ENCODE data around the gene METTL25B. TPM values are rescaled to one million over a fixed set of nuclear protein-coding genes. Genes with fewer than 3 reads are reported as not detected.

Gene METTL25B
- total and polyA plus RNA-seq, 7 donors = 11.8 to 33.1 (median 19.0) TPM

DNA sequence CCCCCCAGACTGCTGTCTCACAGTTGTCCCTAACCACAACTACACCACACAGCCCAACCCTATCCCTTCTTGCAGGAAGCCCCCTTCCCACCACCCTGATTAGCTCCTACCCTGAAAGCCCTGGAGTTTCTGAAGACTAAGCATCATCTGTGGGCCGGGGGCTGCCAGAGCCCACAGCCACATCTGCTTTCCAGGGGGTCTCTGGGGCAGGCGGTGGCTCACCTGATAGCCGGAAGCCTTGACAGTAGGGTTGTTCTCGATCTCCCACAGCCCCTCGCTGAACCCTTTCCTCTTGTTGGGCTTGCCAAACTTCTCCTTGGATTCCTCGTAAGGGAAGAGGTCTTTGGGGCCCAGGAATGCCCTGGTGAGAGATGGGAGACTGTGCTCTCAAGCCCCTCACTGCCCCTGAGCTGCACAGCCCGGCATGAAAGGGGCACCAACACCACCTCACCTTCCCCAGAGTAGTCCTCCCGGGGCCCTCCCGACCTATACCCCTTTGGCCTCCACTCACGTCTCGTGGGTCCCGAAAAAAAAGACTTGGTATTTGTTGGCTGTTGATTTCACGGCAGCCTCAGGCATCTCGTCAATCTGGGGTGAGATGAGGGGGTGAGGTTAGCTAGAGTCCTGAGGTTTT, 16.6 kb downstream of the METTL25B start:
- peak overlapping the region; percentile 96 to 100 (median 98) for H3K27ac ChIP-seq
- peaks cover 0 to 67% (median 60%) of the 10 kb centered on the region in 4 donors for H3K4me1 ChIP-seq

DNA sequence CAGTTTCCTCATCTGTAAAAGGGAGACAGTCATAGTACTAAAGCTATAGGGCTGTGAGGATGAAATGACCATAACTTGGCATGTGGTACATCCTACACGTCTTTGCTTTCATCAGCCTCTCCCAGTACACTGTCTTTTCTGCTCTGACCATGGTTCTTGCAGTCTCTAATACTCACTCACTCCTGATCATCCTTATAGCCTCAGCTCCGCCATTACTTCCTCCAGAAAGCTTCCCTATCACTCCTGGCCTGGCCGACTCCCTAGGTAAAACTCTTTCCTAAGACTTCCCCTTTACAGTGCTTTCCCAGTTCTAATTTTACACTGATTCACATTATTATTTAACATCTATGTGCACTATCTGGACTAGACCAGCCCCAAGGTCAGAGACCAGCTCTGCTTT, 17.6 kb downstream of the METTL25B start:
- peaks cover 0 to 64% (median 57%) of the 10 kb centered on the region in 4 donors for H3K4me1 ChIP-seq
- peaks cover 21 to 36% (median 27%) of the 10 kb centered on the region in 4 donors for H3K36me3 ChIP-seq
- no peak for DNase-seq
- H3K27ac ChIP-seq = peak overlapping the region; percentile 96 to 100 (median 98)
- TF ChIP-seq POLR2A (IDR thresholded peaks at IDR 0.05) (no peak), POLR2AphosphoS5 (IDR thresholded peaks at IDR 0.05) (no peak), EP300 (IDR thresholded peaks at IDR 0.05) (no peak)
- TF ChIP-seq, protein P1, sequence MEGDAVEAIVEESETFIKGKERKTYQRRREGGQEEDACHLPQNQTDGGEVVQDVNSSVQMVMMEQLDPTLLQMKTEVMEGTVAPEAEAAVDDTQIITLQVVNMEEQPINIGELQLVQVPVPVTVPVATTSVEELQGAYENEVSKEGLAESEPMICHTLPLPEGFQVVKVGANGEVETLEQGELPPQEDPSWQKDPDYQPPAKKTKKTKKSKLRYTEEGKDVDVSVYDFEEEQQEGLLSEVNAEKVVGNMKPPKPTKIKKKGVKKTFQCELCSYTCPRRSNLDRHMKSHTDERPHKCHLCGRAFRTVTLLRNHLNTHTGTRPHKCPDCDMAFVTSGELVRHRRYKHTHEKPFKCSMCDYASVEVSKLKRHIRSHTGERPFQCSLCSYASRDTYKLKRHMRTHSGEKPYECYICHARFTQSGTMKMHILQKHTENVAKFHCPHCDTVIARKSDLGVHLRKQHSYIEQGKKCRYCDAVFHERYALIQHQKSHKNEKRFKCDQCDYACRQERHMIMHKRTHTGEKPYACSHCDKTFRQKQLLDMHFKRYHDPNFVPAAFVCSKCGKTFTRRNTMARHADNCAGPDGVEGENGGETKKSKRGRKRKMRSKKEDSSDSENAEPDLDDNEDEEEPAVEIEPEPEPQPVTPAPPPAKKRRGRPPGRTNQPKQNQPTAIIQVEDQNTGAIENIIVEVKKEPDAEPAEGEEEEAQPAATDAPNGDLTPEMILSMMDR (IDR thresholded peaks at IDR 0.05) = no peak
- 64 to 70% methylated on average over 3 of the region's 3 CpGs for WGBS, 2 donors
- peak overlapping the region in 3 of 4 donors; percentile 98 to 100 (median 99) for H3K4me3 ChIP-seq
- H3K9me3 ChIP-seq = no peaks in the 10 kb centered on the region
- no peaks in the 10 kb centered on the region for H3K27me3 ChIP-seq
- intact Hi-C loops (cut with DNase I) = no loop called here

More for the DNA sequence above, 16.6 kb downstream of the METTL25B start:
- Histone ChIP-seq H3K9me3 (no peaks in the 10 kb centered on the region), H3K36me3 (peaks cover 21 to 36% (median 27%) of the 10 kb centered on the region in 4 donors), H3K27me3 (no peaks in the 10 kb centered on the region), H3K4me3 (no peak overlapping the region)
- DNase-seq = no peak
- intact Hi-C loops (cut with DNase I) = no loop called here
- WGBS, 2 donors = 81 to 86% methylated on average over 14 of the region's 14 CpGs
- TF ChIP-seq POLR2AphosphoS5 (IDR thresholded peaks at IDR 0.05) (no peak), EP300 (IDR thresholded peaks at IDR 0.05) (no peak), POLR2A (IDR thresholded peaks at IDR 0.05) (no peak)
- TF ChIP-seq, protein P1 (IDR thresholded peaks at IDR 0.05) = no peak

GRCh38 chr1:156746406-156746727, 18.1 kb downstream of the METTL25B start:
- Histone ChIP-seq H3K27ac (peak overlapping the region; percentile 96 to 100 (median 98)), H3K4me3 (peak overlapping the region; percentile 68 to 100 (median 98)), H3K9me3 (no peaks in the 10 kb centered on the region), H3K36me3 (peaks cover 21 to 36% (median 27%) of the 10 kb centered on the region in 4 donors), H3K4me1 (peaks cover 0 to 63% (median 56%) of the 10 kb centered on the region in 4 donors), H3K27me3 (no peaks in the 10 kb centered on the region)
- TF ChIP-seq POLR2A (IDR thresholded peaks at IDR 0.05) = no peak
- intact Hi-C loops (cut with DNase I) = no loop called here
- WGBS, 2 donors = 55 to 57% methylated on average over 9 of the region's 9 CpGs
- DNase-seq = no peak

GRCh38 chr1:156746728-156747631, 18.7 kb downstream of the METTL25B start:
- Histone ChIP-seq H3K27ac (peak overlapping the region; percentile 96 to 100 (median 98)), H3K4me3 (peak overlapping the region; percentile 68 to 100 (median 98)), H3K4me1 (peaks cover 0 to 57% (median 50%) of the 10 kb centered on the region in 4 donors), H3K9me3 (no peaks in the 10 kb centered on the region), H3K36me3 (peaks cover 21 to 33% (median 27%) of the 10 kb centered on the region in 4 donors), H3K27me3 (no peaks in the 10 kb centered on the region)
- peak; percentile 98 for DNase-seq
- intact Hi-C loops (cut with DNase I) = no loop called here
- WGBS, 2 donors = 1 to 6% methylated on average over 24 to 25 of the region's 29 CpGs
- TF ChIP-seq, protein P1 (IDR thresholded peaks at IDR 0.05) = peak in 1 of 4 experiments; percentile 30
- TF ChIP-seq EP300 (IDR thresholded peaks at IDR 0.05) (no peak), POLR2AphosphoS5 (IDR thresholded peaks at IDR 0.05) (peak; percentile 70 to 86 (median 78)), POLR2A (IDR thresholded peaks at IDR 0.05) (peak in 1 of 2 donors; percentile 67)

All from sigmoid colon (tissue), 7 donors.